GM12878 (cell line): ENCODE data around the gene SYNJ2. TPM values are rescaled to one million over a fixed set of nuclear protein-coding genes. Genes with fewer than 3 reads are reported as not detected.

Experiments used
- ATAC-seq: fragments of 200-7000 bp; cut with Tn5 transposase; 3 replicates; pipeline ENCODE4 v1.9.1; 2020; ENCODE audit warnings: mild to moderate bottlenecking, moderate library complexity
- BruUV-seq: library from RNA; stranded (reverse); fragments of 400-500 nt; replicated peaks from 2 replicates; lab custom pipeline; 2021; lab: Mats Ljungman, UMichigan
- CTCF ChIA-PET: fragments of 300-600 bp; sonication (Branson Sonifier 250); formaldehyde crosslinking; extraction: SDS; loops from one replicate; lab custom pipeline; 2021; ENCODE audit warnings: inconsistent platforms; lab: Yijun Ruan, JAX
- POLR2A ChIA-PET: fragments of 350-600 bp; formaldehyde crosslinking; extraction: SDS; loops from one replicate; lab custom pipeline; 2021; ENCODE audit warnings: inconsistent platforms; lab: Charles Lee
- RAD21 ChIA-PET: fragments of 300-600 bp; sonication (Branson Sonifier 250); formaldehyde crosslinking; loops from one replicate; lab custom pipeline; 2023; ENCODE audit warnings: antibody characterized with exemption; ENCODE audit not compliant: unreplicated experiment; lab: Charles Lee
- SMC1A ChIA-PET: fragments of 300-600 bp; sonication (Branson Sonifier 250); formaldehyde crosslinking; loops from one replicate; lab custom pipeline; 2023; ENCODE audit not compliant: unreplicated experiment, uncharacterized antibody; lab: Charles Lee
- DNase-seq: peaks from one replicate; pipeline ENCODE4 v3.0.0-alpha.2; 2011; ENCODE audit warnings: low read depth, low spot score
- FAIRE-seq: peaks from 3 replicates; lab custom pipeline; 2011; peaks lifted over from hg19 to GRCh38; lab: Jason Lieb, UNC
- H2AFZ ChIP-seq: 2 replicates; pipeline ENCODE4 v1.6.0; 2011; ENCODE audit warnings: low read depth, low read length, control low read depth; ENCODE audit not compliant: control insufficient read depth
- H3K27ac ChIP-seq: 2 replicates; pipeline ENCODE4 v1.5.1; 2011; ENCODE audit warnings: control low read depth; ENCODE audit not compliant: control insufficient read depth, insufficient read depth
- H3K27me3 ChIP-seq, 2 experiments: replicated peaks in 1 of 2; 2 replicates each; pipeline versions ENCODE4 v1.6.0 to v1.6.1; 2011; ENCODE audit warnings: low read length in 1 of 2; ENCODE audit not compliant: control insufficient read depth in 2 of 2, insufficient read depth in 2 of 2
- H3K36me3 ChIP-seq, 2 experiments: 2 replicates each; pipeline ENCODE4 v1.5.1; 2011; ENCODE audit warnings: low read length in 1 of 2; ENCODE audit not compliant: control insufficient read depth in 2 of 2, insufficient read depth in 2 of 2
- H3K4me1 ChIP-seq: 2 replicates; pipeline ENCODE4 v1.6.1; 2011; ENCODE audit warnings: mild to moderate bottlenecking, low read length, moderate library complexity, mixed read lengths; ENCODE audit not compliant: control insufficient read depth, insufficient read depth
- H3K4me2 ChIP-seq: 2 replicates; pipeline ENCODE4 v1.6.0; 2011; ENCODE audit warnings: control low read depth; ENCODE audit not compliant: control insufficient read depth, insufficient read depth
- H3K4me3 ChIP-seq: fragments of 200-600 bp; sonication (generic); 2 replicates; pipeline ENCODE4 v1.5.1; 2016
- H3K79me2 ChIP-seq: 2 replicates; pipeline ENCODE4 v1.6.0; 2011; ENCODE audit warnings: low read length; ENCODE audit not compliant: control insufficient read depth, insufficient read depth
- H3K9ac ChIP-seq: 2 replicates; pipeline ENCODE4 v1.8.0; 2011; ENCODE audit warnings: low read length, control low read depth, mixed read lengths; ENCODE audit not compliant: control insufficient read depth, insufficient read depth
- H3K9me3 ChIP-seq: replicated peaks from 3 replicates; pipeline ENCODE4 v1.5.1; 2011; ENCODE audit warnings: mild to moderate bottlenecking, low read length; ENCODE audit not compliant: control insufficient read depth, insufficient read depth
- H4K20me1 ChIP-seq: 2 replicates; pipeline ENCODE4 v1.6.0; 2011; ENCODE audit not compliant: control insufficient read depth, insufficient read depth
- ESRRA ChIP-seq: IDR thresholded peaks from 2 replicates; pipeline ENCODE4 v1.6.1; 2012; ENCODE audit warnings: mild to moderate bottlenecking, low read length, improper control_type of control experiment
- FOXM1 ChIP-seq: IDR thresholded peaks from 2 replicates; pipeline ENCODE4 v1.6.1; 2012; ENCODE audit warnings: low read depth, mild to moderate bottlenecking, inconsistent platforms, low read length, moderate library complexity
- WGBS: methylation state at CpG from one replicate; pipeline ENCODE4 v1.1.6; 2016; ENCODE audit warnings: low lambda C conversion rate; ENCODE audit not compliant: insufficient replicate concordance, insufficient coverage; ENCODE audit errors: missing lambda C conversion rate; 5-methylcytosine and 5-hydroxymethylcytosine counted together
- in situ Hi-C: fragments of 300-500 bp; cut with MboI; formaldehyde crosslinking; loops from 9 replicates; pipeline ENCODE4 v1.14.3; 2018; ENCODE audit warnings: mixed read lengths
- intact Hi-C: fragments of 100-400 bp; cut with micrococcal nuclease; formaldehyde crosslinking; loops from one replicate; pipeline ENCODE4 v1.14.2; 2022; ENCODE audit not compliant: unreplicated experiment
- polyA plus RNA-seq, 11 experiments: library from polyadenylated mRNA; depleted of rRNA in 4 of 11; unstranded in 6 of 11; stranded (reverse) in 5 of 11; fragments of >200 nt; fragmentation: Nextera tagmentation in 4 of 11; fragmentation: Illumina TruSeq in 1 of 11; extraction: Ambion mirVana in 4 of 11; extraction: Trizol in 1 of 11; gene quantifications; 1 replicate in 1 of 11; 2 replicates in 10 of 11; pipeline versions ENCODE4 v1.2.1 to v1.2.3, GENCODE V29; 2011 to 2016; ENCODE audit warnings: inconsistent platforms in 2 of 11, missing spikeins in 2 of 11, low read depth in 1 of 11
- total RNA-seq, 4 experiments: library from RNA; depleted of rRNA in 3 of 4; stranded (reverse); fragments of >200 nt in 3 of 4; fragmentation: Illumina TruSeq in 1 of 4; extraction: Trizol in 1 of 4; gene quantifications; 2 replicates each; pipeline versions ENCODE4 v1.2.1 to v1.2.3, GENCODE V29; 2013 to 2021
- TF ChIP-seq, protein P1 (sequence below): fragments of 450-650 bp; IDR thresholded peaks from 2 replicates; pipeline ENCODE4 v1.6.1; 2018; ENCODE audit warnings: mild to moderate bottlenecking, low read depth, moderate library complexity; ENCODE audit not compliant: partially characterized antibody

Gene SYNJ2
- total and polyA plus RNA-seq, 10 of the 15 experiments (the other 5 are each of a cell fraction or from before 2014, with no cell fraction given): 0.11 to 1.8 (median 0.57) TPM

DNA sequence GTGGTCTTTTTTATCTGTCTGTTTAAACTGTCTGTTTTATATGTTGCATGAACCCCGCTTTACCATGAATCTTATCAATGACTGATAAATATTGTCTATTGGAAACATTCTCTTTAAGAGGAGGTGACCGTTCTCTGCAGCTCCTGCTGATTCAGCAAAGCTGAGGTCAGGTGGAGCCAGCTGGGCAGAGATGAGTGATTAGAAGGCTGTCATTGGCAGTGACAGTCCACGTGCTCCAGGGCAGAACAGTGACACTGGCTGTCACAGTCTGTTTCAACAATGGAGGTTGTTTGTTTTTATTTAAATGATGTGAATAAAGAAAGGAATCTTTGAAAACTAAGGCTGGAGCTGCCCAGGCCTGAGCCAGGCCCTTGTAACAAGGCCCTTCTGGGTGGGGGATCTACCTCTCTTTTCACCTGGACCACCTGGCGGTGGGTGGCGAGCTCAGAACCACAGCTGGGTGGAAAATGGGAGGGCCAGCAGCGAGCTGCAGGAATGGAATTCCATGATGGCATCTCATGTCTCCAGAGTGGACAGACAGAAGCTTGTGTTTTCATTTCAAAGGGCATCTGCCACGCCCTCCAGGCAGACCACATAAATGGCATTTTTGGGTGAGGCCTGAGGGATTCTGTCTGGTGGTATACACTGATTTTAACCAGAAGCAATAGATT lies 12.6 kb downstream of the SYNJ2 start:
- SMC1A ChIA-PET: no interaction called here
- Histone ChIP-seq H3K27ac (no peak overlapping the region), H3K9me3 (no peaks in the 10 kb centered on the region), H3K4me3 (no peak overlapping the region), H4K20me1 (no peaks in the 10 kb centered on the region), H2AFZ (no peak overlapping the region), H3K27me3 (no peaks in the 10 kb centered on the region), H3K9ac (no peak overlapping the region), H3K79me2 (peaks cover 3% of the 10 kb centered on the region), H3K4me1 (peaks cover 3% of the 10 kb centered on the region), H3K36me3 (no peaks in the 10 kb centered on the region), H3K4me2 (no peak overlapping the region)
- in situ Hi-C loops (no loop called here), intact Hi-C loops (no loop called here)
- CTCF ChIA-PET: interaction anchor here (1.2 kb wide), 1 partner anchor 120 kb away, joined by 4 read pairs; no protein-coding TSS in a partner anchor
- DNase-seq (no peak), ATAC-seq (no peak), FAIRE-seq (no peak)
- TF ChIP-seq ESRRA: no peak
- TF ChIP-seq FOXM1: no peak
- TF ChIP-seq, protein P1, sequence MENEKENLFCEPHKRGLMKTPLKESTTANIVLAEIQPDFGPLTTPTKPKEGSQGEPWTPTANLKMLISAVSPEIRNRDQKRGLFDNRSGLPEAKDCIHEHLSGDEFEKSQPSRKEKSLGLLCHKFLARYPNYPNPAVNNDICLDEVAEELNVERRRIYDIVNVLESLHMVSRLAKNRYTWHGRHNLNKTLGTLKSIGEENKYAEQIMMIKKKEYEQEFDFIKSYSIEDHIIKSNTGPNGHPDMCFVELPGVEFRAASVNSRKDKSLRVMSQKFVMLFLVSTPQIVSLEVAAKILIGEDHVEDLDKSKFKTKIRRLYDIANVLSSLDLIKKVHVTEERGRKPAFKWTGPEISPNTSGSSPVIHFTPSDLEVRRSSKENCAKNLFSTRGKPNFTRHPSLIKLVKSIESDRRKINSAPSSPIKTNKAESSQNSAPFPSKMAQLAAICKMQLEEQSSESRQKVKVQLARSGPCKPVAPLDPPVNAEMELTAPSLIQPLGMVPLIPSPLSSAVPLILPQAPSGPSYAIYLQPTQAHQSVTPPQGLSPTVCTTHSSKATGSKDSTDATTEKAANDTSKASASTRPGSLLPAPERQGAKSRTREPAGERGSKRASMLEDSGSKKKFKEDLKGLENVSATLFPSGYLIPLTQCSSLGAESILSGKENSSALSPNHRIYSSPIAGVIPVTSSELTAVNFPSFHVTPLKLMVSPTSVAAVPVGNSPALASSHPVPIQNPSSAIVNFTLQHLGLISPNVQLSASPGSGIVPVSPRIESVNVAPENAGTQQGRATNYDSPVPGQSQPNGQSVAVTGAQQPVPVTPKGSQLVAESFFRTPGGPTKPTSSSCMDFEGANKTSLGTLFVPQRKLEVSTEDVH: no peak
- POLR2A ChIA-PET: no interaction called here
- 95% methylated on average over 7 of the region's 7 CpGs for WGBS
- no TSS peak for BruUV-seq
- RAD21 ChIA-PET: interaction anchor here (1.2 kb wide), 1 partner anchor 78 kb away, joined by 4 read pairs; no protein-coding TSS in a partner anchor
